Measurements from ENCODE around the gene GGN. TPM values are rescaled to one million over a fixed set of nuclear protein-coding genes. Genes with fewer than 3 reads are reported as not detected.

Gene GGN
- total and polyA plus RNA-seq, 2 of the 13 experiments (the other 11 are each of a cell fraction or from before 2014, with no cell fraction given): not detected

DNA sequence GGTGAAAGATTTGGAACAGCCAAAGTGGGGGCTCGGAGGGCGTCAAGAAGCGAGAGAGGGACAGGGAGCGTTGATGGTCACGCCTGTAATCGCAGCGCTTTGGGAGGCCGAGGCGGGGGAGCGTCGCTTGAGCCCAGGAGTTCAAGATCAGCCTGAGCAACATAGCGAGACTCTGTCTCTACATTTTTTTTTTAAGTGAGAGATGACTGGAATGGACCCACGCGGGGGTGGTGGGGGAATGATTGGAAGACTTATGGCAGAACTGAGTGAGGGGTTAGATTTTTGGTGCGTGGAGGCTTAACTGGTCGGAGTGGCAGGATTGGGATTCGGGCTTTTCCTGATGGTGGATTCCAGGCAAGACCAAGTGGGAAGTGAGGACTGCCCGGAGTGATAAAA is 12.7 kb downstream of the GGN start (continued):
- TF ChIP-seq ZNF777 (CRISPR knock-in tag; IDR thresholded peaks at IDR 0.05) (no peak), ZBTB42 (CRISPR knock-in tag; IDR thresholded peaks at IDR 0.05) (0 out of 2 replicates have a peak, but pooled peaks have one; percentile 10)

GRCh38 chr19:38374332-38375097 is 13.3 kb downstream of the GGN start, which contains the start of gene PSMD8:
Gene PSMD8 (plus strand): TSS chr19:38374571. CDS start chr19:38374602, 31 bp downstream.
- intact Hi-C loops (cut with micrococcal nuclease; ENCODE audit: unreplicated experiment): loop anchor here (1.0 kb wide), 1 partner anchor 39 kb away; the partner anchor contains the start of gene CATSPERG
- H3K27me3 ChIP-seq (ENCODE audit: control insufficient read depth in 1 of 2, insufficient read depth in 2 of 2, low read length in 2 of 2): no peaks in the 10 kb centered on the region; a peak in 1 of 5 replicates
- peak within 1 kb of the TSS; percentile 84 for H3K27ac ChIP-seq (ENCODE audit: extremely low read length, insufficient read depth, low read length)
- H2AFZ ChIP-seq (ENCODE audit: low read length): peak within 1 kb of the TSS; percentile 90
- ATAC-seq: peak; percentile 97
- H3K4me3 ChIP-seq (replicated peaks in 1 of 3; ENCODE audit: insufficient read depth in 1 of 3, low read depth in 2 of 3, low read length in 3 of 3): peak within 1 kb of the TSS; percentile 87 to 99 (median 92)
- peak within 1 kb of the TSS; percentile 86 for H3K4me2 ChIP-seq (ENCODE audit: low read depth, low read length)
- H3K79me2 ChIP-seq (ENCODE audit: insufficient read depth, low read length): peaks cover 22% of the 10 kb centered on the region
- DNase-seq (ENCODE audit: low spot score): peak; percentile 98
- peaks cover 6 to 19% of the 10 kb centered on the region in 2 experiments; a peak in 4 of 5 replicates for H3K36me3 ChIP-seq (replicated peaks in 1 of 2; ENCODE audit: control insufficient read depth in 1 of 2, insufficient read depth in 2 of 2, low read length in 2 of 2)
- in situ Hi-C loops (cut with HindIII; ENCODE audit: extremely low pct_ligation_motif_present, low pct_unique_long_range_greater_than_20kb): no loop called here
- 3% methylated on average over 19 of the region's 65 CpGs for WGBS (ENCODE audit: low lambda C conversion rate)
- CTCF ChIA-PET (ENCODE audit: low intra/inter-chr PET ratio, low total read pairs): interaction anchor here (0.9 kb wide), 1 partner anchor 131 kb away, joined by 3 read pairs; no protein-coding TSS in a partner anchor
- H3K4me1 ChIP-seq (ENCODE audit: insufficient read depth, low read length): peaks cover 22% of the 10 kb centered on the region
- no TSS peak for BruUV-seq (replicated peaks)
- H3K9ac ChIP-seq (ENCODE audit: insufficient read depth, low read depth, low read length): peak within 1 kb of the TSS; percentile 94
- peak; percentile 95 for FAIRE-seq
- peaks cover 2% of the 10 kb centered on the region; the same call in 1 of the 2 replicates for H4K20me1 ChIP-seq (ENCODE audit: insufficient read depth, low read length)
- no peaks in the 10 kb centered on the region for H3K9me3 ChIP-seq (ENCODE audit: low read length)
- POLR2A ChIA-PET: interaction anchor here (0.6 to 3.3 kb wide), 23 partner anchors 10 to 556 kb away, joined by 3 to 49 read pairs (median 5); partner anchors contain the start of genes C19orf33, CATSPERG, EIF3K and FAM98C
- TF ChIP-seq ZNF430 (CRISPR knock-in tag; IDR thresholded peaks at IDR 0.05): peak; percentile 94; the same call in 1 of the 2 replicates
- TF ChIP-seq SP5 (CRISPR knock-in tag; IDR thresholded peaks at IDR 0.05; ENCODE audit: borderline replicate concordance, low read depth): peak; percentile 65
- TF ChIP-seq ZNF383 (CRISPR knock-in tag; IDR thresholded peaks at IDR 0.05; ENCODE audit: borderline replicate concordance): no peak
- TF ChIP-seq GZF1 (CRISPR knock-in tag; IDR thresholded peaks at IDR 0.05): peak; percentile 83
- peak; percentile 66 for TF ChIP-seq KLF6 (CRISPR knock-in tag; IDR thresholded peaks at IDR 0.05)
- no peak for TF ChIP-seq SYNCRIP (IDR thresholded peaks at IDR 0.05; ENCODE audit: insufficient read depth, low read depth, low read length)
- no peak for TF ChIP-seq RBM22 (optimal IDR thresholded peaks at IDR 0.05; ENCODE audit: low read length)
- peak; percentile 72; the same call in 1 of the 2 replicates for TF ChIP-seq HES4 (CRISPR knock-in tag; IDR thresholded peaks at IDR 0.05; ENCODE audit: borderline replicate concordance)
- TF ChIP-seq ZMYM2 (CRISPR knock-in tag; IDR thresholded peaks at IDR 0.05): 0 out of 2 replicates have a peak, but pooled peaks have one; percentile 21
- no peak for TF ChIP-seq SMYD3 (CRISPR knock-in tag; IDR thresholded peaks at IDR 0.05)
- TF ChIP-seq THAP9 (CRISPR knock-in tag; IDR thresholded peaks at IDR 0.05; ENCODE audit: borderline replicate concordance): peak; percentile 100
